ENCODE measurements around the gene CAVIN2. TPM values are rescaled to one million over a fixed set of nuclear protein-coding genes. Genes with fewer than 3 reads are reported as not detected.

The CAVIN2 gene
- total RNA-seq (2014; rRNA removed; shearing (Covaris generic)), result 0.64 TPM in 1 of 2 replicates, not detected in the other

- peak; percentile 37 for DNase-seq (ENCODE audit: low read depth)
Measured at GRCh38 chr2:191846515-191847476, at the start of gene CAVIN2. CAVIN2 (minus strand) TSS chr2:191847088; CDS start chr2:191846925, 163 bp downstream.

- DNase-seq (ENCODE audit: low read depth), result no peak
Measured at GRCh38 chr2:191895743-191896142, 48.9 kb upstream of the CAVIN2 start.

DNA sequence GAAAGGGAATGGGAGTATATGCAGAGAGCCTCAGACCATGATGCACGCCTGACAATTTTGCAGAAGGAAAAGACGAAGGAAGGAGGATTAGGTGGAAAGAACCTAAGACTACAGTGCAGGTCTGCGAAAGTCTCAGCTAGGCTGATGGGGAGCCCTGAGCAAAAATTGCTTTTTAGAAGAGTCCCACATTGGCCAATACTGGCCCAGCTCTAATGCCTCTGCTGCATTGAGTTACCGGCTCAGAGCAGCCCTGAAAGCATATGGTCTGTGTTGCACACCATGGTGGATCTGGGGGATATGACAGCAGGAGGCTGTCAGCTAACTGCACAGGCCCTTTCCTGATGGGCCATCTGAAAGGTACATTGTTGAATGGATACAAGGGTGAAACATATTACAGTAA, 48.3 kb upstream of the CAVIN2 start:
- no peak for DNase-seq (ENCODE audit: low read depth)

DNA sequence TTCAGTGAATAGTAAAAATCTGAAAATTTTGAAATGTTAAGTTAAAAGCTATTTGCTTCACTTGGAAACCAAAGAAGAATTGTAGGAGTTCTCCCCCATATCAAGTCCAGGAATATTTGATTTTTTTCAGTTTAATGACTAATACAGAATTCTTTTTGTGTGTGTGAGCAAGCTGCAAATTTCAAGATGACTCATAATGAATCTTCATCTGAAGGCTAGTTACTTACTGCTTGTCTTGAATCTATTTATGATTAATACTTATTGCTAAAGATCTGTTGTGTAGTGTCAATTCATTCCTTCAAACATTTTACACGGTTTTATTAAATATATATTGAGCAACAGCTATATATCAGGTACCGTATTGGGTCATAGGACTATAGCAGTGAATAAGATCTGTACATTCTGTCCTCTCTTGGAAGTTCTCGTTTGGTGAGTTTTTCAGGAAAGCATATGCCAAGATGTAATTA, 47.8 kb upstream of the CAVIN2 start:
- DNase-seq (ENCODE audit: low read depth), result peak; percentile 76

- peak; percentile 78 for DNase-seq (ENCODE audit: low read depth)
Measured at GRCh38 chr2:191892391-191892790, 45.5 kb upstream of the CAVIN2 start.

GRCh38 chr2:191891656-191892055, 44.8 kb upstream of the CAVIN2 start:
- no peak for DNase-seq (ENCODE audit: low read depth)

DNA sequence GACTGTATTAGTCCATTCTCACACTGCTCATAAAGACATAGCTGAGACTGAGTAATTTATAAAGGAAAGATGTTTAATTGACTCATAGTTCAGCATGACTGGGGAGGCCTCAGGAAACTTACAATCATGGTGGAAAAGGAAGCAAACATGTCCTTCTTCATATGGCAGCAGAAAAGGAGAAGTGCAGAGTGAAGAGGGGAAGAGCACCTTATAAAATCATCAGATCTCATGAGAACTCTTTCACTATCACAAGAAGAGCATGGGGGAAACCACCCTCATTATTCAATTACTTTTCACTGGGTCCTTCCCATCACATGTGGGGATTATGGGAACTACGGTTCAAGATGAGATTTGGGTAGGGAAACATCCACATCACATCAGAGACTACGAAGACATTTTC, 43.0 kb upstream of the CAVIN2 start:
- DNase-seq (ENCODE audit: low read depth), result no peak

GRCh38 chr2:191888400-191889166, 41.7 kb upstream of the CAVIN2 start:
- no peak for DNase-seq (ENCODE audit: low read depth)

DNA sequence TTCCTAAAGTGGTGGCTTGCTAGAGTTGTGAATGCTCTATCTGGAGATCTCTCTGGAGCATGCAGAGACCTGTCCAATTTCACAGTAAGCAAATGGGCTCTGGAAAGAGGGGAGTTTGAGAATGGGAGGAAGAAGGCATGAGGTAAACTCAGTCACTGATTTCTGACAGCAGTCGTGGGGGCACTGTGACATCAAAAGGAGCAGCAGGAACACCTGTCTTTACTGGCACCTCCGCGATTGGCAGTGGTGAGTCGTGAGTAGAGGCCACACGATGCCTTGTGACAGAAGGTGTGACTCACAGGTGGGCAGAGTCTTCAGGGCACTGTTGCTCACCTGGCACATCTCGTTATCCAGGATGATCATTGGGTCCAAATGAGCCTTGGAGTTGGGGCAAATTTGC, 38.8 kb upstream of the CAVIN2 start:
- DNase-seq (ENCODE audit: low read depth), result no peak

DNA sequence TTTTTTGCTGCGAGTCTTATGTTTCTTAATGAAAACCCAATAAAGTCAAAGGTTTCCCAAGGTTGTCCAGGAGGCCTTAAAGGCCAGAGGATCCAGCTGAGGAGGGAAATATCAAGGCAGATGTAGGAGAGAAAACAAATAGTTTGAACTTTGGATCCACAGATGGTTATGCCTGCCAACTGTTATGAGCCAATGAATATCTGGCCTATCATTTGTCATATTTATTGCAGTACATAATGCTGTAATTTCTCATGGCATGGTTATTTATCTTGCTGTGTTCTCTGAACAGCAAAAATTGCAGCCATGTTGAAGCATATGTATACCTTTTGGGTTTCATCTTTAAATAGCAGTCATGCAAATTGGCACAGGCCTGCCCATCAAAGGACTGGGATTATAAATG, 38.2 kb upstream of the CAVIN2 start:
- DNase-seq (ENCODE audit: low read depth), result no peak

DNA sequence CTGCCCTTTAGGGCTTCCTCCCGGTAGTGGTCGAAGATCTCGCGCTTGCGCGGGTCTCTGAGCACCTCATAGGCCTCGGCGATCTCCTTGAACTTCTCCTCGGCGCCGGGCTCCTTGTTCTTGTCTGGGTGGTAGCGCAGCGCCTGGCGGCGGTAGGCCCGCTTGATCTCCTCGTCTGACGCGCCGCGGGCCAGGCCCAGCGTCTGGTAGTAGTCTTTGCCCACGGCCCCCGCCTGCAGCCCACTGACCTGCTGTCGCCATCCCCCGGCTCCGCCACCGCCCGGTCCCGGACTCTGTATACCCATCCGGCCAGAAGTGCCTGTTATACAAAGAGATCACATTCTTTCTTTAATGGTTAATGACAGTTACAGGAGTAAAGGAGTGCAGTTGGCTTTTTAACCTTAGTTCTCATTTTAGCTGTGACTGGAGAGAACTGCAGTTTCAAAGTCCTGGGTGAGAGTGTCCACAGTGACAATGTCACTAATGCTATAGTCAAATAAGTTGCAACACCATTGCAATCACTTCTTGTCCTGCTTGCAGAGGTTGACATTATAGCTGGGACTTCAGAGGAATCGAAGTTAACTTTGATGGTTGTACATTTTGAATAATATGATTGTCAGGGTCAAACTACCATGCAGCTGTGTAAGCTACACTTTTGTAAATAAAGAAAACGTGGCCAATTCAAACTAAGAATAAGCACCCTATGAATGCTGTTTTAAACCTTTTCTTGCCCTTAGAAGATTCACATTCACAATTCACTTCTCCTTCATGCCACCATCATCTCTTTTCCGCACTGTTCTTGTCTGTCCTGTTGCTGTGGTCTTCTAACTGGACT, 35.3 kb upstream of the CAVIN2 start:
- DNase-seq (ENCODE audit: low read depth), result no peak

- peak; percentile 87 for DNase-seq (ENCODE audit: low read depth)
Measured at GRCh38 chr2:191878548-191879279, 31.8 kb upstream of the CAVIN2 start.

DNA sequence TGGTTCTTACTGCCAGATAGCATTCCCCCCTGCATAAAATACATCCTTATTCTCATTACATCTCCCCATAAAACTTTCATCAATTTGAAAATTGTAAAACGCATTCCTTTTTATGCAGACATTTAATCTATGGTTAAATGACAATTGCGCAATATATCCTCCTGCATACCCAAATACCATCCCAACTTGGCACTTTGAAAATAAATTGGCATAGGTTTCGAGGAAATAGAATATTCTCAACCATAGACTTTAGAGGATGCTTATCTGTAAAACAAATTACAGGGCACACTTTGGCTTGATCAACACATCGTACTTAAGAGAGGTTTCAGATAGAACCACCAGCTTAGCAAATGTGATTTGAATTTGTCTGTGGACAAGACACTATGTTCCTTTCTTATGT, 31.0 kb upstream of the CAVIN2 start:
- no peak for DNase-seq (ENCODE audit: low read depth)

GRCh38 chr2:191875859-191876258, 29.0 kb upstream of the CAVIN2 start:
- no peak for DNase-seq (ENCODE audit: low read depth)

DNA sequence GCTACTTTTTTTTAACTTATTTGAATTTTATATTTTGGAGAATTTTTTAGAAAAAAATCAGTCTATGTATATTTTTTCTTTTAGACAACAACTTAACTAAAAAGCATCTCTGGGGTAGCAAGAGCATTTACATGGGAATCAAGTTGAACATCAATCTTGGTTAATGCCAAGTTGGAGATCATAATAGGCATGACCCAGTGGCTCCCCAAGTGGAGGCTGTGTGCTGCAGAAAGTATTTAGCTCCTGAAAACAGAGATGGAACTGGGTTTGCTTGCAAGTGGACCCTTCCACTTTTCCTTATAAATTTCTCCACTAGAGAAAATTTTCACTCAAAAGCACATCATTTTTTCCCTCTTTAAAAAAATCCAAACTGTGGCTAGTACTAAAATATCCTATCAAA, 23.9 kb upstream of the CAVIN2 start:
- no peak for DNase-seq (ENCODE audit: low read depth)

GRCh38 chr2:191869781-191870180, 22.9 kb upstream of the CAVIN2 start:
- DNase-seq (ENCODE audit: low read depth), result peak; percentile 46

- DNase-seq (ENCODE audit: low read depth), result peak; percentile 74
Measured at GRCh38 chr2:191869178-191869577, 22.3 kb upstream of the CAVIN2 start.

DNA sequence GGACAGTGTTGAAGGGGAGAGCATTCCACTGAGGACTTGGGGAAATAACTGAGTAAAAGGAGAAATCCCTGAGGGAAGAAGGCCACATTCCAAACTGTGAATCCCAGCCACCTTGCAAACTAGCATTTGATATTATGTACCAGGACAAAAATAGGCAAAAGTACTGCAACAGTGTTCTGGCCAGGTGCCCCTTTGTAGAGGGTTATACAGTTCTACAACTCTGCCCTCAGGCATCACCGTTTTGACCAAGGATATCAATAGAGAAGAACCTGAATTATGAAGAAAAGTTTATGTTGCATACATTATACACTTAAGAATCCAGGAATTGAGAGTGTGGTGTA, 20.6 kb upstream of the CAVIN2 start:
- DNase-seq (ENCODE audit: low read depth), result peak; percentile 41

DNA sequence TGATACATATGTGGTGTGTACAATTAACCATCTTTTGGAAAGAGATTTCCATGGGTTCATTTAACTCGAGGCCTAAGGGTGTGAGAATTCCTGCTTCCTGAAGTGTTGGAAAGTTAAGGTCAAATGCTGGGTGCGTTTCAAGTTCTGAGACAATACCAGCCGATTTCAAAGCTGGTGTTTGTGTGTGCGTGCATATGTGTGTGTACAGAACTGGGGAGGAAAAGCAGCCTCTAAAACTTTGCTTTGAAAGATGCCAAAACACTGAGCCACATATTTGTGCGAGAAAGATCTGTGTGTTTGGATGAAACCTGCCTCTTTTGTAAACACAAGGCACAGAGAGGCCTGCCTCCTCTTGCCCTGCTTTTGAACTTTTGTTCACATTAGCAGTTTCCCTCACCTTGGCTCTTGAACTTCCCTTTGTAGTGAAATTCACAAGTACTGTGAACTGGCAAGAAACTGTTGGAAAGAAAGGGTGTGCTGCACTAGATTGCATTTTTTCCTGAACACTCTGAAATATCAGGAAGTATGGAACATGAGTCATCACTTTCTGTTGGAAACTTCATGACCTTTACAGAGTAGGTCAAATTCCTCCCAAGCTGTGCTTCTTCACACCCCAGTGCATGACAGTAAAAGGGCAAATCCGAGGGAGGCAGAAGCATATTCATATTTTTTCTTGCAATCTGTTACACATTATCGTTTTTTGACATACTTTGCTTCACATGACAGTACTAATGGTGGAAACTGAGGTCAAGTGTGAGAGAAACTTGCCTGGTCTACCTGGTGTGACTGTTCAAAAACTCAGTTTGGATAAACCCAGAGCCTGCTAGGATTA, 20.0 kb upstream of the CAVIN2 start:
- DNase-seq (ENCODE audit: low read depth), result peak; percentile 92

GRCh38 chr2:191866195-191866594, 19.3 kb upstream of the CAVIN2 start:
- peak; percentile 10 for DNase-seq (ENCODE audit: low read depth)

All from M059J (cell line).